ENCODE measurements around the gene KDM7A.

DNA sequence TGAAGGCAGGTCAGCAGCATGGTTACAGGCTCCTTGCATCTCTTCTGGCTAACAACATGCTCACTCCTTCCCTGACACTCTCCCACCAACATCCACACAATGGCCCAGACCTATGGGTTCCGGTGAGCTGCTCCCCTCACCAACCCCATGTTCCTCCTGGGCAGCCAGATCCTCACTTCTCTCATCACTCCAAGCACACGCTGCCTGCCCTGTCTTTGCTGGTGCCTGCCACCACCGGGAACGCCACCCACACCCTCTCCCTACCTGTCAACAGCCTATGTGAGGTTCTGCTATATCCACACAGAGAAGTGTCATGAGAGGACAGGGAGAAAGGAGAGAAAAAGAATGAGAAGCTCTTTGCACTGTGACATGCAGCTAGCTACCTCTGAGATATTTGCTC is 128.6 kb downstream of the KDM7A start:
- TF ChIP-seq, protein P1, sequence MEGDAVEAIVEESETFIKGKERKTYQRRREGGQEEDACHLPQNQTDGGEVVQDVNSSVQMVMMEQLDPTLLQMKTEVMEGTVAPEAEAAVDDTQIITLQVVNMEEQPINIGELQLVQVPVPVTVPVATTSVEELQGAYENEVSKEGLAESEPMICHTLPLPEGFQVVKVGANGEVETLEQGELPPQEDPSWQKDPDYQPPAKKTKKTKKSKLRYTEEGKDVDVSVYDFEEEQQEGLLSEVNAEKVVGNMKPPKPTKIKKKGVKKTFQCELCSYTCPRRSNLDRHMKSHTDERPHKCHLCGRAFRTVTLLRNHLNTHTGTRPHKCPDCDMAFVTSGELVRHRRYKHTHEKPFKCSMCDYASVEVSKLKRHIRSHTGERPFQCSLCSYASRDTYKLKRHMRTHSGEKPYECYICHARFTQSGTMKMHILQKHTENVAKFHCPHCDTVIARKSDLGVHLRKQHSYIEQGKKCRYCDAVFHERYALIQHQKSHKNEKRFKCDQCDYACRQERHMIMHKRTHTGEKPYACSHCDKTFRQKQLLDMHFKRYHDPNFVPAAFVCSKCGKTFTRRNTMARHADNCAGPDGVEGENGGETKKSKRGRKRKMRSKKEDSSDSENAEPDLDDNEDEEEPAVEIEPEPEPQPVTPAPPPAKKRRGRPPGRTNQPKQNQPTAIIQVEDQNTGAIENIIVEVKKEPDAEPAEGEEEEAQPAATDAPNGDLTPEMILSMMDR (IDR thresholded peaks at IDR 0.05; ENCODE audit: low read depth, low read length) = no peak
- no peak for TF ChIP-seq POLR2A (IDR thresholded peaks at IDR 0.05; ENCODE audit: extremely low read depth, insufficient read length)

Data from NB4 (cell line).